Measurements from ENCODE around the gene WDR77.

- TF ChIP-seq CTCF (IDR thresholded peaks at IDR 0.05) = no peak
- TF ChIP-seq POLR2A (IDR thresholded peaks at IDR 0.05) = no peak
- no peak for TF ChIP-seq POLR2AphosphoS5 (IDR thresholded peaks at IDR 0.05)
Observed at GRCh38 chr1:111483876-111484275, 34.8 kb upstream of the WDR77 start.
